SU-DHL-6 (cell line): ENCODE data around the gene FRK.

Source experiments
- H2AFZ ChIP-seq: fragments of 200-600 bp; sonication (generic); 2 replicates; pipeline ENCODE4 v1.6.1; 2014; ENCODE audit warnings: low read depth, mild to moderate bottlenecking, moderate library complexity, mixed read lengths, antibody characterized with exemption, low read length; ENCODE audit not compliant: severe bottlenecking
- H3F3A ChIP-seq: fragments of 200-600 bp; shearing (Covaris generic); 2 replicates; pipeline ENCODE4 v1.6.0; 2016; ENCODE audit warnings: antibody characterized with exemption, mild to moderate bottlenecking; ENCODE audit not compliant: insufficient read depth
- H3K27ac ChIP-seq: fragments of 200-600 bp; sonication (generic); 2 replicates; pipeline ENCODE4 v1.5.1; 2016; ENCODE audit warnings: low read depth, mild to moderate bottlenecking, low read length, moderate library complexity, mixed read lengths
- H3K27me3 ChIP-seq: fragments of 200-600 bp; sonication (generic), shearing (Covaris generic); 2 replicates; pipeline ENCODE4 v1.6.0; 2014; ENCODE audit warnings: mild to moderate bottlenecking, low read length
- H3K36me3 ChIP-seq: fragments of 200-600 bp; sonication (generic); 2 replicates; pipeline ENCODE4 v1.6.1; 2014; ENCODE audit warnings: mild to moderate bottlenecking, low read length, mixed read lengths
- H3K4me2 ChIP-seq: fragments of 300-600, 200-600 bp; shearing (Covaris generic), sonication (generic); 2 replicates; pipeline ENCODE4 v1.6.0; 2014; ENCODE audit warnings: low read length, low read depth, mild to moderate bottlenecking; ENCODE audit not compliant: poor library complexity, severe bottlenecking
- H3K4me3 ChIP-seq: fragments of 200-600 bp; sonication (generic); 2 replicates; pipeline ENCODE4 v1.5.1; 2014; ENCODE audit warnings: antibody characterized with exemption, low read length, mild to moderate bottlenecking, mixed read lengths; ENCODE audit not compliant: insufficient read depth, poor library complexity, severe bottlenecking
- H3K79me2 ChIP-seq: fragments of 200-600 bp; sonication (generic); 2 replicates; pipeline ENCODE4 v1.6.1; 2014; ENCODE audit warnings: mild to moderate bottlenecking, low read length, moderate library complexity; ENCODE audit not compliant: insufficient read depth
- H3K9ac ChIP-seq: fragments of 200-600 bp; sonication (generic); 2 replicates; pipeline ENCODE4 v1.7.0; 2014; ENCODE audit warnings: mild to moderate bottlenecking, low read length
- H3K9me2 ChIP-seq: fragments of 200-600 bp; sonication (generic); replicated peaks from 2 replicates; pipeline ENCODE4 v1.6.1; 2014; ENCODE audit warnings: low read length; ENCODE audit not compliant: insufficient read depth
- H3K9me3 ChIP-seq: fragments of 200-600 bp; sonication (generic); 2 replicates; pipeline ENCODE4 v1.6.1; 2014; ENCODE audit warnings: low read length, mixed read lengths; ENCODE audit not compliant: insufficient read depth
- H4K20me1 ChIP-seq: fragments of 200-600 bp; sonication (generic); 2 replicates; pipeline ENCODE4 v1.6.1; 2014; ENCODE audit warnings: low read depth, mild to moderate bottlenecking, antibody characterized with exemption, low read length, moderate library complexity, mixed read lengths
- CTCF ChIP-seq: fragments of 200-600 bp; sonication (generic); IDR thresholded peaks from one replicate; pipeline ENCODE4 v1.5.1; 2017; ENCODE audit warnings: antibody characterized with exemption, mild to moderate bottlenecking, low read length, moderate library complexity; ENCODE audit not compliant: insufficient read depth, poor library complexity, severe bottlenecking
- EZH2phosphoT487 ChIP-seq: fragments of 200-600 bp; sonication (generic), shearing (Covaris generic); conservative IDR thresholded peaks from 2 replicates; pipeline ENCODE4 v1.6.1; 2018; ENCODE audit warnings: mild to moderate bottlenecking, antibody characterized with exemption, low read length, moderate library complexity, mixed read lengths

Gene FRK

GRCh38 chr6:116070101-116070500 lies 9.4 kb upstream of the FRK start:
- H2AFZ ChIP-seq: no peak overlapping the region
- no peak overlapping the region for H3K4me2 ChIP-seq
- no peaks in the 10 kb centered on the region for H3K27me3 ChIP-seq
- no peaks in the 10 kb centered on the region for H3K36me3 ChIP-seq
- no peak overlapping the region for H3K9ac ChIP-seq
- H3K9me3 ChIP-seq: no peaks in the 10 kb centered on the region
- no peak overlapping the region for H3K4me3 ChIP-seq
- H3K79me2 ChIP-seq: no peaks in the 10 kb centered on the region
- H3K9me2 ChIP-seq: no peaks in the 10 kb centered on the region
- H3F3A ChIP-seq: no peaks in the 10 kb centered on the region
- H3K27ac ChIP-seq: no peak overlapping the region
- H4K20me1 ChIP-seq: no peaks in the 10 kb centered on the region
- TF ChIP-seq EZH2phosphoT487: no peak
- TF ChIP-seq CTCF: no peak

DNA sequence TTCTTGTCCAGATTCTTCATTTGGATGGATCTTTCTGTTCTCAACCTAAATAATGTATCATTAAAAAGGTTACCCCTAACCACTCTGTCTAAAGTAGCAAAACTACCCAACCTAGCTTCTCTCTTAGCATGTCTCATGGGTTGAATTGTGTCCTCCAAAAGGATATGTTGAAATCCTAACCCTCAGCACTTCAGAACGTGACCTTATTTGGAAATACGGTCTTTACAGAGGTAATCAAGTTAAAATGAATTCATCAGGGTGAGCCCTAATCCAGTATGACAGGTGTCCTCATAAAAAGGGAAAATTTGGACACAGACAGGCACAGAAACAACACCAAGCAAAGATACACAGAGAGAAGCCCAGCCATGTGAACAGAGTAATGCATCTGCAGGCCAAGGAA lies 6.1 kb upstream of the FRK start:
- TF ChIP-seq EZH2phosphoT487: no peak
- no peak for TF ChIP-seq CTCF
- no peaks in the 10 kb centered on the region for H3K9me2 ChIP-seq
- no peaks in the 10 kb centered on the region for H4K20me1 ChIP-seq
- no peaks in the 10 kb centered on the region for H3K27me3 ChIP-seq
- no peaks in the 10 kb centered on the region for H3K9me3 ChIP-seq
- H3K4me2 ChIP-seq: no peak overlapping the region
- no peaks in the 10 kb centered on the region for H3K79me2 ChIP-seq
- H3K4me3 ChIP-seq: no peak overlapping the region
- H2AFZ ChIP-seq: no peak overlapping the region
- no peak overlapping the region for H3K27ac ChIP-seq
- H3K36me3 ChIP-seq: no peaks in the 10 kb centered on the region
- H3F3A ChIP-seq: no peaks in the 10 kb centered on the region
- no peak overlapping the region for H3K9ac ChIP-seq

- Histone ChIP-seq H3K9ac (no peak overlapping the region), H3K9me3 (no peaks in the 10 kb centered on the region), H4K20me1 (no peaks in the 10 kb centered on the region), H2AFZ (no peak overlapping the region), H3K79me2 (no peaks in the 10 kb centered on the region), H3K27ac (no peak overlapping the region), H3K9me2 (no peaks in the 10 kb centered on the region), H3K4me2 (no peak overlapping the region), H3K27me3 (no peaks in the 10 kb centered on the region), H3K36me3 (no peaks in the 10 kb centered on the region), H3K4me3 (no peak overlapping the region), H3F3A (no peaks in the 10 kb centered on the region)
- TF ChIP-seq EZH2phosphoT487: no peak
- TF ChIP-seq CTCF: no peak
Observed at GRCh38 chr6:116064666-116065065, 4.0 kb upstream of the FRK start.

- Histone ChIP-seq H3K27me3 (peaks cover under 1% of the 10 kb centered on the region; the same call in 1 of the 2 replicates), H3K9me3 (no peaks in the 10 kb centered on the region), H2AFZ (no peak overlapping the region), H3K9me2 (no peaks in the 10 kb centered on the region), H3K9ac (no peak overlapping the region), H3K79me2 (no peaks in the 10 kb centered on the region), H3K27ac (no peak overlapping the region), H3K4me3 (no peak overlapping the region), H3K36me3 (no peaks in the 10 kb centered on the region), H3K4me2 (no peak overlapping the region), H4K20me1 (no peaks in the 10 kb centered on the region), H3F3A (no peaks in the 10 kb centered on the region)
- TF ChIP-seq CTCF (no peak), EZH2phosphoT487 (no peak)
Observed at GRCh38 chr6:116062496-116062895, 1.8 kb upstream of the FRK start.
